ENCODE results near the gene BMP2.

The BMP2 gene

GRCh38 chr20:6765469-6766058, 1.9 kb upstream of the BMP2 start:
- H3K27ac ChIP-seq, result no peak overlapping the region
- H3K36me3 ChIP-seq (ENCODE audit: control insufficient read depth, insufficient read depth, low read length), result no peaks in the 10 kb centered on the region
- no peak overlapping the region for H3K9ac ChIP-seq
- TF ChIP-seq, protein P1, sequence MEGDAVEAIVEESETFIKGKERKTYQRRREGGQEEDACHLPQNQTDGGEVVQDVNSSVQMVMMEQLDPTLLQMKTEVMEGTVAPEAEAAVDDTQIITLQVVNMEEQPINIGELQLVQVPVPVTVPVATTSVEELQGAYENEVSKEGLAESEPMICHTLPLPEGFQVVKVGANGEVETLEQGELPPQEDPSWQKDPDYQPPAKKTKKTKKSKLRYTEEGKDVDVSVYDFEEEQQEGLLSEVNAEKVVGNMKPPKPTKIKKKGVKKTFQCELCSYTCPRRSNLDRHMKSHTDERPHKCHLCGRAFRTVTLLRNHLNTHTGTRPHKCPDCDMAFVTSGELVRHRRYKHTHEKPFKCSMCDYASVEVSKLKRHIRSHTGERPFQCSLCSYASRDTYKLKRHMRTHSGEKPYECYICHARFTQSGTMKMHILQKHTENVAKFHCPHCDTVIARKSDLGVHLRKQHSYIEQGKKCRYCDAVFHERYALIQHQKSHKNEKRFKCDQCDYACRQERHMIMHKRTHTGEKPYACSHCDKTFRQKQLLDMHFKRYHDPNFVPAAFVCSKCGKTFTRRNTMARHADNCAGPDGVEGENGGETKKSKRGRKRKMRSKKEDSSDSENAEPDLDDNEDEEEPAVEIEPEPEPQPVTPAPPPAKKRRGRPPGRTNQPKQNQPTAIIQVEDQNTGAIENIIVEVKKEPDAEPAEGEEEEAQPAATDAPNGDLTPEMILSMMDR (IDR thresholded peaks at IDR 0.05), result peak; percentile 73
- H3K27me3 ChIP-seq (ENCODE audit: control insufficient read depth, insufficient read depth, low read length), result peaks cover 3% of the 10 kb centered on the region
- H3K4me1 ChIP-seq, result peaks cover 3% of the 10 kb centered on the region
- no peak overlapping the region for H3K4me3 ChIP-seq (ENCODE audit: low read depth, low read length)
- no peak overlapping the region for H3K4me2 ChIP-seq (ENCODE audit: low read length)
- no peaks in the 10 kb centered on the region for H3K9me3 ChIP-seq (ENCODE audit: control insufficient read depth, low read length)
- H2AFZ ChIP-seq, result no peak overlapping the region
- no peaks in the 10 kb centered on the region for H3K79me2 ChIP-seq

DNA sequence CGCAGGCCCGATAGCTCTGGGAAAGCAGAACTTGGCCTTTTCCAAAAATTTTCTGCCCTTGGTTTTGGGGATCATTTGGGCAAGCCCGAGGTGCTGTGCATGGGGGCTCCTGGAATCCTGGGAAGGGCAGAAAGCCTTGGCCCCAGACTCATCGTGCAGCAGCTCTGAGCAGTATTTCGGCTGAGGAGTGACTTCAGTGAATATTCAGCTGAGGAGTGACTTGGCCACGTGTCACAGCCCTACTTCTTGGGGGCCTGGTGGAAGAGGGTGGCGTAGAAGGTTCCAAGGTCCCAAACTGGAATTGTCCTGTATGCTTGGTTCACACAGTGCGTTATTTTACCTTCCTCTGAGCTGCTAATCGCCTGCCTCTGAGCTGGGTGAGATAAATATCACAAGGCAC, 1.1 kb upstream of the BMP2 start:
- Histone ChIP-seq H3K9me3 (ENCODE audit: control insufficient read depth, low read length) (no peaks in the 10 kb centered on the region), H3K27me3 (ENCODE audit: control insufficient read depth, insufficient read depth, low read length) (peaks cover 3% of the 10 kb centered on the region), H3K79me2 (no peaks in the 10 kb centered on the region), H3K4me1 (peaks cover 4% of the 10 kb centered on the region), H3K4me2 (ENCODE audit: low read length) (no peak overlapping the region), H3K9ac (no peak overlapping the region), H3K36me3 (ENCODE audit: control insufficient read depth, insufficient read depth, low read length) (no peaks in the 10 kb centered on the region), H3K4me3 (ENCODE audit: low read depth, low read length) (no peak overlapping the region), H3K27ac (no peak overlapping the region), H2AFZ (no peak overlapping the region)
- TF ChIP-seq, protein P1 (IDR thresholded peaks at IDR 0.05), result no peak

GRCh38 chr20:6767126-6767535, 355 bp upstream of the BMP2 start:
- peak overlapping the region; percentile 61 for H2AFZ ChIP-seq
- peak overlapping the region; percentile 39 for H3K4me3 ChIP-seq (ENCODE audit: low read depth, low read length)
- H3K4me1 ChIP-seq, result peaks cover 4% of the 10 kb centered on the region
- TF ChIP-seq, protein P1 (IDR thresholded peaks at IDR 0.05), result no peak
- no peak overlapping the region for H3K9ac ChIP-seq
- H3K27me3 ChIP-seq (ENCODE audit: control insufficient read depth, insufficient read depth, low read length), result peaks cover 3% of the 10 kb centered on the region
- H3K79me2 ChIP-seq, result no peaks in the 10 kb centered on the region
- no peak overlapping the region for H3K27ac ChIP-seq
- peak overlapping the region; percentile 30 for H3K4me2 ChIP-seq (ENCODE audit: low read length)
- H3K9me3 ChIP-seq (ENCODE audit: control insufficient read depth, low read length), result no peaks in the 10 kb centered on the region
- H3K36me3 ChIP-seq (ENCODE audit: control insufficient read depth, insufficient read depth, low read length), result no peaks in the 10 kb centered on the region

GRCh38 chr20:6768228-6769140, 998 bp downstream of the BMP2 start:
- Histone ChIP-seq H3K4me2 (ENCODE audit: low read length) (peak overlapping the region; percentile 79), H3K36me3 (ENCODE audit: control insufficient read depth, insufficient read depth, low read length) (no peaks in the 10 kb centered on the region), H3K79me2 (no peaks in the 10 kb centered on the region), H3K4me3 (ENCODE audit: low read depth, low read length) (peak overlapping the region; percentile 55), H3K9ac (no peak overlapping the region), H3K27me3 (ENCODE audit: control insufficient read depth, insufficient read depth, low read length) (peaks cover 3% of the 10 kb centered on the region), H3K27ac (no peak overlapping the region), H3K4me1 (peaks cover 4% of the 10 kb centered on the region), H2AFZ (peak overlapping the region; percentile 76), H3K9me3 (ENCODE audit: control insufficient read depth, low read length) (no peaks in the 10 kb centered on the region)
- TF ChIP-seq, protein P1 (IDR thresholded peaks at IDR 0.05), result no peak

Measured in parathyroid adenoma (tissue), 2 donors.